Neural progenitor cell (in vitro differentiated cells): Measurements from ENCODE around the gene NDUFA13.

Source experiments
- EZH2 ChIP-seq: fragments of 200-600 bp; sonication (generic); IDR thresholded peaks from 2 replicates; pipeline ENCODE4 v1.6.1; 2017; ENCODE audit warnings: antibody characterized with exemption, mild to moderate bottlenecking, moderate library complexity
- EZH2phosphoT487 ChIP-seq: fragments of 200-600 bp; sonication (generic); IDR thresholded peaks from 2 replicates; pipeline ENCODE4 v1.6.1; 2017; ENCODE audit warnings: antibody characterized with exemption
- TF ChIP-seq, protein P1 (sequence below): fragments of 200-600 bp; sonication (generic); IDR thresholded peaks from 2 replicates; pipeline ENCODE4 v1.5.1; 2017; ENCODE audit warnings: antibody characterized with exemption, mild to moderate bottlenecking

GRCh38 chr19:19486343-19487076 lies 29.5 kb upstream of the NDUFA13 start:
- TF ChIP-seq, protein P1, sequence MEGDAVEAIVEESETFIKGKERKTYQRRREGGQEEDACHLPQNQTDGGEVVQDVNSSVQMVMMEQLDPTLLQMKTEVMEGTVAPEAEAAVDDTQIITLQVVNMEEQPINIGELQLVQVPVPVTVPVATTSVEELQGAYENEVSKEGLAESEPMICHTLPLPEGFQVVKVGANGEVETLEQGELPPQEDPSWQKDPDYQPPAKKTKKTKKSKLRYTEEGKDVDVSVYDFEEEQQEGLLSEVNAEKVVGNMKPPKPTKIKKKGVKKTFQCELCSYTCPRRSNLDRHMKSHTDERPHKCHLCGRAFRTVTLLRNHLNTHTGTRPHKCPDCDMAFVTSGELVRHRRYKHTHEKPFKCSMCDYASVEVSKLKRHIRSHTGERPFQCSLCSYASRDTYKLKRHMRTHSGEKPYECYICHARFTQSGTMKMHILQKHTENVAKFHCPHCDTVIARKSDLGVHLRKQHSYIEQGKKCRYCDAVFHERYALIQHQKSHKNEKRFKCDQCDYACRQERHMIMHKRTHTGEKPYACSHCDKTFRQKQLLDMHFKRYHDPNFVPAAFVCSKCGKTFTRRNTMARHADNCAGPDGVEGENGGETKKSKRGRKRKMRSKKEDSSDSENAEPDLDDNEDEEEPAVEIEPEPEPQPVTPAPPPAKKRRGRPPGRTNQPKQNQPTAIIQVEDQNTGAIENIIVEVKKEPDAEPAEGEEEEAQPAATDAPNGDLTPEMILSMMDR: no peak
- TF ChIP-seq EZH2 (no peak), EZH2phosphoT487 (no peak)
